ENCODE measurements around the gene XPO6. TPM values are rescaled to one million over a fixed set of nuclear protein-coding genes. Genes with fewer than 3 reads are reported as not detected.

XPO6 gene
- total RNA-seq, 1 experiment from 2014 or later = 98.1 TPM

DNA sequence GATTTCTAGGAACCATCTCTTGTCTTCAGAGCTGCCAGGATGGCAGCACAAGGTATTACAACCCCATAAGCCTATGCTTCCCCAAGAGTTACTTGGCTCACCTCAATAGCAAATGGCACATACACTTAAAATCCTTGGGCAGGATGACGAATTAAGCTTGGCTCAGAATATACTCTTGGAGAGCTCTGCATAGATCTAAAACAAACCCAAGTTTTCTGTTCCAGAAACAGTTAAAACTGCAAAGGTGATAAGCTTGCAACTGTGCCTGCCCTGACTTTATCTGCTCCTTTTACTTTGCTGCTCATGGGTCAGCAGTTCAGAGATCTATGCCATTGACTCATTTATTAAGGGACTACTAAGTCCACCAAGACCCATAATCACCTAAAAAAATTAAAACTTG, 26.1 kb downstream of the XPO6 start:
- DNase-seq (ENCODE audit: extremely low read depth, low read depth) = no peak

- no peak for DNase-seq (ENCODE audit: extremely low read depth, low read depth)
Observed at GRCh38 chr16:28184625-28185024, 27.1 kb downstream of the XPO6 start.

DNA sequence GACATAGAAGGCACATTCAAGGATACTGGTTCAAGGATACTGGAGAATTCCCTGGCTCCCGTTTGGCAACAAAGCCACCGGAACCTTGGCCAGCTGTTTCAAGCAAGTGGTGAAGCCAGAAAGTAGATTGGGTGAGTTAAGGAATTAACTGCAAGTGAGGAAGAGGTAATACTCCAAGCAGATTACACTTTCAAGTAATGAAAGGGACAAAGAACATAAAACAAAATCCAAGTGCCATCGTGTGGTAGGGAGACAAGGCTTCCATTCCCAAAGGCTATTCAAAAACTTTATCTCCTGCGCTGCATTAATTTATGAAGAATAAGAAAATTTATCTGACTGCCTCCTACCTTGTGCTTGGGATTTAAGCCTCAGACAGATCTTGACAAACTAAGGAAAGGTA, 27.8 kb downstream of the XPO6 start:
- DNase-seq (ENCODE audit: extremely low read depth, low read depth) = no peak

- DNase-seq (ENCODE audit: extremely low read depth, low read depth) = no peak
Observed at GRCh38 chr16:28183484-28183883, 28.3 kb downstream of the XPO6 start.

GRCh38 chr16:28182801-28183200, 29.0 kb downstream of the XPO6 start:
- no peak for DNase-seq (ENCODE audit: extremely low read depth, low read depth)

DNA sequence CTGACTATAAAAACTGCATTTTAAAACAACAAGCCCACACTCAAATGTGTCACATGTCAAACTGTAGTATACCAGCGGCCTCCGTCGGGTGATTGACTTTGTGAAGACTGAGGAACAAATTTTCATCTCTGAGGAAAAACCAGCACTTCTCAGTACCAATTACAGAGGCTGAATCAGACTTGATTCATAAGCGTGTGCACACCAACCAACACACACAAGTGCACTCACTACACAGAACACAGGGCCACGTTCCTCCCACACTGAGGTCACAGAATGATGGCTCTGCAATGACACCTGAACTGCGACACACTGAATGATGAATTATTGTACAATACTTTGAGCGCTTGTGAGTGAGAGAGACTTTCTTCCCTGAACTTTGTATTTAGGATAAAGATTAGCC, 29.6 kb downstream of the XPO6 start:
- no peak for DNase-seq (ENCODE audit: extremely low read depth, low read depth)

DNA sequence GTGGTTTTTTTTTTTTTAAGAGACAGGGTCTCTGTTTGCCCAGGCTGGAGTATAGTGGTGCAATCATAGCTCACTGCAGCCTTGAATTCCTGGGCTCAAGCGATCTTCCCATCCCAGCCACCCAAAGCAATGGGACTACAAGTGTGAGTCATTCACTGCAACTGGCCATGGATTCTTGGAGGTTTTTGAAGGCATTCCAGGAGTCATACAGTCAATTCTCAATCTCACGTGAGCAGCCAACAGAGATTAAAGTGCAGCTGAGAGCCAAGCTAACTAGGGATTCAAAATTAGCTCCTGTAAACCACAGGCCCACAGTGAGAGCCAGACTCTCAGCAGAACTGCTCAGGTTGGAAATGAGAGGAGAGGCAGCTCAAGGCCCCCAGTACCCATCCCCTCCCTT, 30.2 kb downstream of the XPO6 start:
- DNase-seq (ENCODE audit: extremely low read depth, low read depth) = peak; percentile 9

DNA sequence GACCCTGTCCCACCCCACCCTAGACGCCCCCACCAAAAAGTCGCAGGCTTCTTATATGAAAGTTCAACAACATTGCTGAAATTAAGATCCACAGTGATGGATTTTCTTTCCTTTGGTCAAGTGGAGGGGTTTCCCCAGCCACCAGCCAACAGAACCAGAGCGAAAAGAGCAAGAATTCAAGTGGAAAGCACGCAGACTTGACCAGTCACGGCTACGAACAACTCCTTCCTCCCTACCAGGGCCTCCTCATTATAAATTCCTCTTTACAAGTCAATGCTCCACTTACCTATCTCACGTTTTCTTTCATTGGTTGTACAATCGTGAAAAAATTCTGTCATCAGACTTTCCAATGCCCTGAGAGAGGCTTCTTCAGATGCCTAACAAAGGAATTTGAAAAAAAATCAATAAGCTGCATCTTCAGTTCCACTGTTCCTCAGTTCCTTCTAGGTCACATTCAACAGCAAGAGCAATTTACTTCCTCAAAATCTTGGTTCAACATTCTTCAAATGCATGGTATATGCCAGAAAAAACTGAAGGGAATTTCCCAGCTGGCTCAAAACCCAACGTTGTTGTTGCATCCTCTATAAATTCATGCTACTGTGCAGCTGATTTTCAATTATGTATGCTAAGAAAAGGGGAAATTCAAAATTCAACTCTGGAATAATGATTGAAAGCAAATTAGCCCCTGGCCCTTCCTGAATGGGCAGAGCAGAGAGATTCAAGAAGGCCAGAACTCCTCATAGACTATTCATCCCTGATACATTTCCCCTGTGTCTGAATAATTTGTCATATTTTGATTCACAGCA, 30.9 kb downstream of the XPO6 start:
- no peak for DNase-seq (ENCODE audit: extremely low read depth, low read depth)

- no peak for DNase-seq (ENCODE audit: extremely low read depth, low read depth)
Observed at GRCh38 chr16:28179354-28179753, 32.4 kb downstream of the XPO6 start.

DNA sequence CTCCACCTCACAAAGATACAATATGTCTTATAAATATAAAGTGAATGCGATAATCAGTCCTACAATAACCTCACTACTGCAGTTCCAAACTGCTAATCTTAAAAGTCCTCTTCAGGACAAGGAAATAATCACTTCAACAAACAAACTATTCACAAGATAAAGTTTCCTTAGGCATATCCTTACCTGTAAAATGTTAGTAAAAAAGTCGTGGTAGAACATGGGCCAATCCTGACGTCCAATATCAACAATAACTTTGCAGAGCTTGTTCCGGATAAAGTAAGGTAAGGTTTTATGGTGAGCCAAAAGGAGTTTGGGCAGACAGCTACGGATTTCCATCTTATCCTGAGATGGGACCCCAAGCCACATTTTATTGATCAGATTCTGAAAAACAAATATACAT, 36.0 kb downstream of the XPO6 start:
- no peak for DNase-seq (ENCODE audit: extremely low read depth, low read depth)

- DNase-seq (ENCODE audit: extremely low read depth, low read depth) = no peak
Observed at GRCh38 chr16:28172336-28172735, 39.4 kb downstream of the XPO6 start.

GRCh38 chr16:28171816-28172215, 39.9 kb downstream of the XPO6 start:
- no peak for DNase-seq (ENCODE audit: extremely low read depth, low read depth)

- no peak for DNase-seq (ENCODE audit: extremely low read depth, low read depth)
Observed at GRCh38 chr16:28168991-28169554, 42.7 kb downstream of the XPO6 start.

- no peak for DNase-seq (ENCODE audit: extremely low read depth, low read depth)
Observed at GRCh38 chr16:28167730-28168129, 44.0 kb downstream of the XPO6 start.

GRCh38 chr16:28167221-28167620, 44.5 kb downstream of the XPO6 start:
- no peak for DNase-seq (ENCODE audit: extremely low read depth, low read depth)

- DNase-seq (ENCODE audit: extremely low read depth, low read depth) = no peak
Observed at GRCh38 chr16:28166394-28167208, 45.2 kb downstream of the XPO6 start.

DNA sequence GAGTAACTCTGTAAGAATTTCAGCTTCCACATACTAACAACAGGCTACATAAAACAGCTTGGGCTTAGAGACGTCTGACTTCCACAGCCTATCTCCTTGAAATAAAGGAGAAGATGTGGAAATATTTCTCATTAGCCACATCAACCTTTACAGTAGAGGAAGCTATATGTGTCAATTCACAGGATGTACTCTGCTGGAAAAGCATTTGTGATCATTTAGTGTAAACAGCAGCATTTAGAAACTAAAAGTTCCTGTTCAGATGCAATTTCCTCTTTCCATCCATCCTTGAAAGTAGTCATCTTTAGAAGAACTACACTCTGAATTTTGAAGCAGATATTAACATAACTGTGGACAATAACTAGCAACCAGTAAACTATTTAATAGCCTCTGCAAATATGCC, 46.2 kb downstream of the XPO6 start:
- DNase-seq (ENCODE audit: extremely low read depth, low read depth) = no peak

- DNase-seq (ENCODE audit: extremely low read depth, low read depth) = peak; percentile 7
Observed at GRCh38 chr16:28164140-28164539, 47.6 kb downstream of the XPO6 start.

GRCh38 chr16:28163699-28164098, 48.1 kb downstream of the XPO6 start:
- peak; percentile 28 for DNase-seq (ENCODE audit: extremely low read depth, low read depth)

- no peak for DNase-seq (ENCODE audit: extremely low read depth, low read depth)
Observed at GRCh38 chr16:28162326-28162877, 49.4 kb downstream of the XPO6 start.

- DNase-seq (ENCODE audit: extremely low read depth, low read depth) = no peak
Observed at GRCh38 chr16:28161626-28162025, 50.1 kb downstream of the XPO6 start.

Data from NCI-H460 (cell line).